ENCODE results near the gene LILRA5. TPM values are rescaled to one million over a fixed set of nuclear protein-coding genes. Genes with fewer than 3 reads are reported as not detected.

Gene LILRA5
- polyA plus RNA-seq, 1 of the 3 experiments (the other 2 are of a cell fraction) = not detected

DNA sequence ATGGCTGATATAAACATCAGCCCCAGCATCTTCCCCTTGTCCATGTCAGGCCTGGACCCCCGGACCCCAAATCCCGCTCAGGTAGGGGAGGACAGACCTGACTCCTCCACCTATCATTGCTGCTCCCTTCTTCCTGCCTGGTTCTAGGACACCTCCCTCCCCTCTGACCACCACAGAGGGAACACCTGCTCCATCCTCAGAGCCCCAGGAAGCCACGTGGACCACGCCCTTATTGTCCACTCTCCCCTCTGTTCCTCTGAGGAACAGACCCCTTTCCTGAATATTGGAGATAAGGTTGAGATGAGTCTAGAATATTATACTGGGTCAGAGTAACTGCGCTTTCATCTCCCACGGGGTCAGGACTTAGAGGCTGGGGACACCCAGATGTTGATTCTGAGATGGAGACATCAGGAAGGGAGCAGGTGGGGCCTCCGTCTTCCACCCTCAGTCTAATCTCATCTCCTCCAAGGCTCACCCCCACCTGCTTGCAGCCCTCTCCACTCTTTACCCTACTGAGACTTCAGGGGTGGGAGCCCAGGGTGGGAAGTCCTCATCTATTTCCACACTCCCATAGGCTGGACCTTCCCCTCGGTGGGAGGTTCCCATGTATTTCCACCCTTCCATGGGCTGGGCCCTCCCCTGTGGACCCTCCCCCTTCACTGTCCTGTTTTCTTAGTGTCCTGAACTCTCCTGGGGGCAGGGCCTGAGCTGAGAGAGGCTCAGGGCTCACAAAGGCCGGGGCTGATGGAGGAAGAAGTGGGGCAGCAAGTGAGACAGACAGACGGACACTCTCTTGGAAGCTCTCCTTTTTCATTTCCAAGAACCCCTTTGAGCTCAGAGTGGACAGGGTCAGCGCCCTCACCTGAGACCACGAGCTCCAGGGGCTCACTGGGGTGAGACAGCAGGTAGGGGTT lies 23.3 kb upstream of the LILRA5 start:
- no peaks in the 10 kb centered on the region for H3K9me2 ChIP-seq
- no peak overlapping the region for H3K27ac ChIP-seq (ENCODE audit: low read depth in 2 of 2, low read length in 1 of 2)
- ChIA-PET POLR2A (no interaction called here), CTCF (no interaction called here)
- no peak overlapping the region for H3K4me2 ChIP-seq
- no peaks in the 10 kb centered on the region for H3K4me1 ChIP-seq (ENCODE audit: control insufficient read depth in 1 of 2, insufficient read depth in 2 of 2, low read depth in 1 of 2, low read length in 1 of 2)
- H3K79me2 ChIP-seq (ENCODE audit: insufficient read depth) = no peaks in the 10 kb centered on the region
- 1% methylated on average over 12 of the region's 12 CpGs for WGBS (ENCODE audit: low lambda C conversion rate)
- H3K36me3 ChIP-seq (replicated peaks in 1 of 2; ENCODE audit: control insufficient read depth in 1 of 2, insufficient read depth in 2 of 2, low read length in 1 of 2) = no peaks in the 10 kb centered on the region
- no peak for TF ChIP-seq ELF1 (IDR thresholded peaks at IDR 0.05)
- no peak for TF ChIP-seq REST (IDR thresholded peaks at IDR 0.05; ENCODE audit: low read depth, low read length)
- TF ChIP-seq NFIC (IDR thresholded peaks at IDR 0.05; ENCODE audit: borderline replicate concordance) = no peak
- no peak for TF ChIP-seq RFX5 (IDR thresholded peaks at IDR 0.05; ENCODE audit: low read length)
- TF ChIP-seq EZH2phosphoT487 (IDR thresholded peaks at IDR 0.05; ENCODE audit: borderline replicate concordance, low read depth) = no peak
- TF ChIP-seq, protein P1, sequence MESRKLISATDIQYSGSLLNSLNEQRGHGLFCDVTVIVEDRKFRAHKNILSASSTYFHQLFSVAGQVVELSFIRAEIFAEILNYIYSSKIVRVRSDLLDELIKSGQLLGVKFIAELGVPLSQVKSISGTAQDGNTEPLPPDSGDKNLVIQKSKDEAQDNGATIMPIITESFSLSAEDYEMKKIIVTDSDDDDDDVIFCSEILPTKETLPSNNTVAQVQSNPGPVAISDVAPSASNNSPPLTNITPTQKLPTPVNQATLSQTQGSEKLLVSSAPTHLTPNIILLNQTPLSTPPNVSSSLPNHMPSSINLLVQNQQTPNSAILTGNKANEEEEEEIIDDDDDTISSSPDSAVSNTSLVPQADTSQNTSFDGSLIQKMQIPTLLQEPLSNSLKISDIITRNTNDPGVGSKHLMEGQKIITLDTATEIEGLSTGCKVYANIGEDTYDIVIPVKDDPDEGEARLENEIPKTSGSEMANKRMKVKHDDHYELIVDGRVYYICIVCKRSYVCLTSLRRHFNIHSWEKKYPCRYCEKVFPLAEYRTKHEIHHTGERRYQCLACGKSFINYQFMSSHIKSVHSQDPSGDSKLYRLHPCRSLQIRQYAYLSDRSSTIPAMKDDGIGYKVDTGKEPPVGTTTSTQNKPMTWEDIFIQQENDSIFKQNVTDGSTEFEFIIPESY (IDR thresholded peaks at IDR 0.05; ENCODE audit: borderline replicate concordance, low read depth) = no peak
- TF ChIP-seq RAD21 (IDR thresholded peaks at IDR 0.05; ENCODE audit: low read length) = no peak
- TF ChIP-seq FOXJ3 (CRISPR knock-in tag; IDR thresholded peaks at IDR 0.05) = no peak
- TF ChIP-seq FOXM1 (IDR thresholded peaks at IDR 0.05; ENCODE audit: low read depth) = no peak
- no peak for TF ChIP-seq TCF12 (IDR thresholded peaks at IDR 0.05)
- DNase-seq = no peak
- no peaks in the 10 kb centered on the region for H3K9me3 ChIP-seq
- no peak overlapping the region for H3K9ac ChIP-seq
- H3K4me3 ChIP-seq (ENCODE audit: low read depth in 2 of 2, low read length in 1 of 2) = no peak overlapping the region
- H3K27me3 ChIP-seq (ENCODE audit: insufficient read depth) = peaks cover 80% of the 10 kb centered on the region
- no peak overlapping the region for H2AFZ ChIP-seq (ENCODE audit: low read depth)
- no peaks in the 10 kb centered on the region for H4K20me1 ChIP-seq (ENCODE audit: insufficient read depth)
- no peaks in the 10 kb centered on the region for H3F3A ChIP-seq (replicated peaks; ENCODE audit: insufficient read depth)

- no peak for DNase-seq
- no peak overlapping the region for H3K4me2 ChIP-seq
- H4K20me1 ChIP-seq (ENCODE audit: insufficient read depth) = no peaks in the 10 kb centered on the region
- no peaks in the 10 kb centered on the region for H3K36me3 ChIP-seq (replicated peaks in 1 of 2; ENCODE audit: control insufficient read depth in 1 of 2, insufficient read depth in 2 of 2, low read length in 1 of 2)
- no peak overlapping the region for H2AFZ ChIP-seq (ENCODE audit: low read depth)
- no peaks in the 10 kb centered on the region for H3K9me2 ChIP-seq
- POLR2A ChIA-PET = no interaction called here
- CTCF ChIA-PET = no interaction called here
- peaks cover 78% of the 10 kb centered on the region for H3K27me3 ChIP-seq (ENCODE audit: insufficient read depth)
- H3K27ac ChIP-seq (ENCODE audit: low read depth in 2 of 2, low read length in 1 of 2) = no peak overlapping the region
- no peak overlapping the region for H3K9ac ChIP-seq
- no peaks in the 10 kb centered on the region for H3K9me3 ChIP-seq
- no peaks in the 10 kb centered on the region for H3K4me1 ChIP-seq (ENCODE audit: control insufficient read depth in 1 of 2, insufficient read depth in 2 of 2, low read depth in 1 of 2, low read length in 1 of 2)
- H3F3A ChIP-seq (replicated peaks; ENCODE audit: insufficient read depth) = no peaks in the 10 kb centered on the region
- no peaks in the 10 kb centered on the region for H3K79me2 ChIP-seq (ENCODE audit: insufficient read depth)
- 16% methylated on average over 5 of the region's 5 CpGs for WGBS (ENCODE audit: low lambda C conversion rate)
- no peak overlapping the region for H3K4me3 ChIP-seq (ENCODE audit: low read depth in 2 of 2, low read length in 1 of 2)
- TF ChIP-seq MEF2A (IDR thresholded peaks at IDR 0.05; ENCODE audit: borderline replicate concordance, low read depth) (no peak), REST (IDR thresholded peaks at IDR 0.05; ENCODE audit: low read depth, low read length) (no peak), PBX3 (IDR thresholded peaks at IDR 0.05) (no peak), EZH2phosphoT487 (IDR thresholded peaks at IDR 0.05; ENCODE audit: borderline replicate concordance, low read depth) (no peak), FOXM1 (IDR thresholded peaks at IDR 0.05; ENCODE audit: low read depth) (no peak), GABPA (IDR thresholded peaks at IDR 0.05; ENCODE audit: low read depth) (no peak), JUND (IDR thresholded peaks at IDR 0.05) (no peak), RFX5 (IDR thresholded peaks at IDR 0.05; ENCODE audit: low read length) (no peak)
- TF ChIP-seq, protein P2, sequence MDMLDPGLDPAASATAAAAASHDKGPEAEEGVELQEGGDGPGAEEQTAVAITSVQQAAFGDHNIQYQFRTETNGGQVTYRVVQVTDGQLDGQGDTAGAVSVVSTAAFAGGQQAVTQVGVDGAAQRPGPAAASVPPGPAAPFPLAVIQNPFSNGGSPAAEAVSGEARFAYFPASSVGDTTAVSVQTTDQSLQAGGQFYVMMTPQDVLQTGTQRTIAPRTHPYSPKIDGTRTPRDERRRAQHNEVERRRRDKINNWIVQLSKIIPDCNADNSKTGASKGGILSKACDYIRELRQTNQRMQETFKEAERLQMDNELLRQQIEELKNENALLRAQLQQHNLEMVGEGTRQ (IDR thresholded peaks at IDR 0.05; ENCODE audit: borderline replicate concordance, low read depth, low read length) = no peak
Observed at GRCh38 chr19:54335164-54335563, 22.2 kb upstream of the LILRA5 start.

Data from SK-N-SH (cell line).